SK-N-SH (cell line): ENCODE measurements around the gene PIP4K2C.

Experiments
- CHD2 ChIP-seq: fragments of 150-350 bp; IDR thresholded peaks from 2 replicates; pipeline ENCODE4 v1.6.1; 2018; ENCODE audit warnings: low read length; ENCODE audit not compliant: partially characterized antibody
- EP300 ChIP-seq, 2 experiments: IDR thresholded peaks; 2 replicates each; pipeline versions ENCODE4 v1.4.0 to v1.6.1; 2012; ENCODE audit warnings: borderline replicate concordance in 1 of 2, low read depth in 1 of 2, low read length in 1 of 2
- FOXM1 ChIP-seq: IDR thresholded peaks from 2 replicates; pipeline ENCODE4 v1.4.0; 2012; ENCODE audit warnings: low read depth, mild to moderate bottlenecking
- NRF1 ChIP-seq: IDR thresholded peaks from 2 replicates; pipeline ENCODE4 v1.6.1; 2012; ENCODE audit warnings: low read depth, mild to moderate bottlenecking, low read length
- TF ChIP-seq, protein P1 (sequence below): fragments of 200-600 bp; sonication (generic); IDR thresholded peaks from 2 replicates; pipeline ENCODE4 v1.6.1; 2017; ENCODE audit warnings: antibody characterized with exemption, mild to moderate bottlenecking, moderate library complexity

DNA sequence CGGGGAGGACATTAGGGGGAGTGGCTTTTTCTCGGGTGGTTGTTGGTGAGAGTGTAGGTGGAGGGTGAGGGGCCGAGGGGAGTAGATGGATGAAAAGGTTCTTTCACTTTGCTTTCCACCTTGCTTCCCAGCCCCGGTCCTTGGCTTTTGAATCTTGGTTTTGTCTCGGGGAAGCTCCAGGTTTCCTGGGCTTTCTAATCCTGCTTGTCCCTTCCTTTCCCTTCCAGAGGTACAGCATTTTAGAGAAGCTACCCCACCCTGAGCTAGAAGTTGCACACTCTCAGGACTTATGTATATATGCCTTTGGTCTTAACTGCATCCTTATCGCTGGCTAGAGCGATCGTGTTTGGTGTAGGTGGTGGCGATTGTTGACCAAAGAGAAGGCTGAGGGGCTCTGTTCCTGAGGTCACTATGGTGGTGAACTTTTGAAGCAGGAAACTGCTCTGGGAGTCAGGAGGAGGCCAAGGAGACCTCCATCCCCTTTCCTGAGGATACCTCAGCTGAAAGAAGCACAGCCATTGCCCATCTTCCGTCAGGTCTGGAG, 862 bp downstream of the PIP4K2C start:
- TF ChIP-seq, protein P1, sequence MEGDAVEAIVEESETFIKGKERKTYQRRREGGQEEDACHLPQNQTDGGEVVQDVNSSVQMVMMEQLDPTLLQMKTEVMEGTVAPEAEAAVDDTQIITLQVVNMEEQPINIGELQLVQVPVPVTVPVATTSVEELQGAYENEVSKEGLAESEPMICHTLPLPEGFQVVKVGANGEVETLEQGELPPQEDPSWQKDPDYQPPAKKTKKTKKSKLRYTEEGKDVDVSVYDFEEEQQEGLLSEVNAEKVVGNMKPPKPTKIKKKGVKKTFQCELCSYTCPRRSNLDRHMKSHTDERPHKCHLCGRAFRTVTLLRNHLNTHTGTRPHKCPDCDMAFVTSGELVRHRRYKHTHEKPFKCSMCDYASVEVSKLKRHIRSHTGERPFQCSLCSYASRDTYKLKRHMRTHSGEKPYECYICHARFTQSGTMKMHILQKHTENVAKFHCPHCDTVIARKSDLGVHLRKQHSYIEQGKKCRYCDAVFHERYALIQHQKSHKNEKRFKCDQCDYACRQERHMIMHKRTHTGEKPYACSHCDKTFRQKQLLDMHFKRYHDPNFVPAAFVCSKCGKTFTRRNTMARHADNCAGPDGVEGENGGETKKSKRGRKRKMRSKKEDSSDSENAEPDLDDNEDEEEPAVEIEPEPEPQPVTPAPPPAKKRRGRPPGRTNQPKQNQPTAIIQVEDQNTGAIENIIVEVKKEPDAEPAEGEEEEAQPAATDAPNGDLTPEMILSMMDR, result no peak
- TF ChIP-seq EP300 (IDR thresholded peaks at IDR 0.05; ENCODE audit: borderline replicate concordance in 1 of 2, low read depth in 1 of 2, low read length in 1 of 2) (no peak), CHD2 (no peak), FOXM1 (no peak), NRF1 (no peak)
